RWPE2 (cell line): ENCODE data around the gene GTF3C2.

Source experiments
- ATAC-seq: fragments of 200-7000 bp; cut with Tn5 transposase; 3 replicates; pipeline ENCODE4 v1.9.1; 2021; ENCODE audit warnings: low read depth
- DNase-seq: peaks from one replicate; pipeline ENCODE4 v3.0.0-alpha.2; 2020; ENCODE audit warnings: low spot score
- H3K27ac ChIP-seq: fragments of 450-650 bp; 2 replicates; pipeline ENCODE4 v1.5.1; 2017; ENCODE audit warnings: mild to moderate bottlenecking; ENCODE audit not compliant: poor library complexity, severe bottlenecking
- H3K27me3 ChIP-seq: fragments of 250-450 bp; sonication (Bioruptor Pico); 2 replicates; pipeline ENCODE4 v1.5.1; 2021; ENCODE audit warnings: mild to moderate bottlenecking, moderate library complexity; ENCODE audit not compliant: insufficient read depth, poor library complexity, severe bottlenecking
- H3K36me3 ChIP-seq: fragments of 250-450 bp; sonication (Bioruptor Pico); 2 replicates; pipeline ENCODE4 v1.5.1; 2020; ENCODE audit warnings: low read depth, mild to moderate bottlenecking, moderate library complexity
- H3K4me1 ChIP-seq: fragments of 250-450 bp; sonication (Bioruptor Pico); 2 replicates; pipeline ENCODE4 v1.5.1; 2021; ENCODE audit warnings: mild to moderate bottlenecking, moderate library complexity; ENCODE audit not compliant: insufficient read depth, poor library complexity, severe bottlenecking
- H3K4me3 ChIP-seq: fragments of 250-450 bp; sonication (Bioruptor Pico); 2 replicates; pipeline ENCODE4 v1.5.1; 2021; ENCODE audit warnings: mild to moderate bottlenecking, moderate library complexity; ENCODE audit not compliant: severe bottlenecking
- H3K9me3 ChIP-seq: fragments of 250-450 bp; sonication (Bioruptor Pico); 2 replicates; pipeline ENCODE4 v1.5.1; 2021; ENCODE audit warnings: mild to moderate bottlenecking, moderate library complexity; ENCODE audit not compliant: severe bottlenecking
- CTCF ChIP-seq: fragments of 450-650 bp; IDR thresholded peaks from one replicate; pipeline ENCODE4 v1.5.1; 2017; ENCODE audit warnings: mild to moderate bottlenecking, moderate library complexity; ENCODE audit not compliant: poor library complexity, severe bottlenecking

GTF3C2 gene

GRCh38 chr2:27351802-27352598 lies 4.6 kb downstream of the GTF3C2 start:
- peaks cover 12% of the 10 kb centered on the region for H3K4me1 ChIP-seq
- H3K4me3 ChIP-seq, result no peak overlapping the region
- ATAC-seq (no peak), DNase-seq (no peak)
- peaks cover 32% of the 10 kb centered on the region for H3K36me3 ChIP-seq
- H3K27me3 ChIP-seq, result no peaks in the 10 kb centered on the region
- TF ChIP-seq CTCF, result no peak
- no peaks in the 10 kb centered on the region for H3K9me3 ChIP-seq
- H3K27ac ChIP-seq, result no peak overlapping the region

- ATAC-seq, result no peak
- H3K9me3 ChIP-seq, result no peaks in the 10 kb centered on the region
- H3K4me1 ChIP-seq, result peaks cover 11% of the 10 kb centered on the region
Observed at GRCh38 chr2:27350106-27350693, 6.4 kb downstream of the GTF3C2 start.

GRCh38 chr2:27347641-27348040 lies 8.9 kb downstream of the GTF3C2 start:
- TF ChIP-seq CTCF, result no peak
- Histone ChIP-seq H3K4me3 (no peak overlapping the region), H3K9me3 (no peaks in the 10 kb centered on the region), H3K27ac (no peak overlapping the region), H3K27me3 (no peaks in the 10 kb centered on the region), H3K4me1 (no peaks in the 10 kb centered on the region), H3K36me3 (peaks cover 34% of the 10 kb centered on the region)
- no peak for ATAC-seq
- DNase-seq, result no peak

More at GRCh38 chr2:27350106-27350693, 6.4 kb downstream of the GTF3C2 start:
- no peak overlapping the region for H3K4me3 ChIP-seq
- H3K27me3 ChIP-seq, result no peaks in the 10 kb centered on the region
- peaks cover 33% of the 10 kb centered on the region for H3K36me3 ChIP-seq
- DNase-seq, result no peak
- no peak for TF ChIP-seq CTCF
- H3K27ac ChIP-seq, result no peak overlapping the region

GRCh38 chr2:27336173-27336572 lies 20.4 kb downstream of the GTF3C2 start:
- Histone ChIP-seq H3K36me3 (peaks cover 74% of the 10 kb centered on the region), H3K27ac (no peak overlapping the region), H3K27me3 (no peaks in the 10 kb centered on the region), H3K4me3 (no peak overlapping the region), H3K9me3 (no peaks in the 10 kb centered on the region), H3K4me1 (no peaks in the 10 kb centered on the region)
- TF ChIP-seq CTCF, result no peak
- ATAC-seq (no peak), DNase-seq (no peak)

- H3K9me3 ChIP-seq, result no peaks in the 10 kb centered on the region
- no peak for TF ChIP-seq CTCF
- H3K36me3 ChIP-seq, result peaks cover 73% of the 10 kb centered on the region
- no peaks in the 10 kb centered on the region for H3K4me1 ChIP-seq
- DNase-seq (no peak), ATAC-seq (no peak)
- no peak overlapping the region for H3K4me3 ChIP-seq
- no peak overlapping the region for H3K27ac ChIP-seq
- no peaks in the 10 kb centered on the region for H3K27me3 ChIP-seq
Observed at GRCh38 chr2:27335311-27335710, 21.3 kb downstream of the GTF3C2 start.
